HL-60 (cell line): ENCODE measurements around the gene SEL1L.

Experiments
- DNase-seq, 2 experiments: peaks; one replicate each; pipeline ENCODE4 v3.0.0-alpha.2; 2010 to 2020; ENCODE audit warnings: low read depth in 1 of 2, low spot score in 1 of 2
- H3K27ac ChIP-seq: fragments of 250-450 bp; sonication (Bioruptor Pico); replicated peaks from 2 replicates; pipeline ENCODE4 v1.5.1; 2020; ENCODE audit warnings: mild to moderate bottlenecking, moderate library complexity
- H3K27me3 ChIP-seq: fragments of 250-450 bp; sonication (Bioruptor Pico); 2 replicates; pipeline ENCODE4 v1.5.1; 2021; ENCODE audit warnings: mild to moderate bottlenecking, moderate library complexity; ENCODE audit not compliant: insufficient read depth, poor library complexity, severe bottlenecking
- H3K4me3 ChIP-seq: replicated peaks from 2 replicates; pipeline ENCODE4 v1.5.1; 2011; ENCODE audit warnings: mild to moderate bottlenecking, control low read depth, low read length; ENCODE audit not compliant: insufficient read depth
- CTCF ChIP-seq: IDR thresholded peaks from one replicate; pipeline ENCODE4 v1.5.1; 2011; ENCODE audit warnings: low read length, control low read depth, inconsistent platforms; ENCODE audit not compliant: insufficient read depth
- GABPA ChIP-seq: IDR thresholded peaks from 2 replicates; pipeline ENCODE4 v1.6.1; 2012; ENCODE audit warnings: low read depth
- POLR2AphosphoS5 ChIP-seq: IDR thresholded peaks from 2 replicates; pipeline ENCODE4 v1.6.1; 2012; ENCODE audit warnings: low read depth
- REST ChIP-seq: IDR thresholded peaks from 2 replicates; pipeline ENCODE4 v1.6.1; 2012; ENCODE audit warnings: low read depth; ENCODE audit not compliant: insufficient replicate concordance
- SPI1 ChIP-seq: IDR thresholded peaks from 2 replicates; pipeline ENCODE4 v1.6.1; 2012; ENCODE audit warnings: low read depth, mild to moderate bottlenecking, borderline replicate concordance

The SEL1L gene

GRCh38 chr14:81511111-81511904 is 22.3 kb downstream of the SEL1L start:
- Histone ChIP-seq H3K27me3 (no peaks in the 10 kb centered on the region), H3K27ac (peak overlapping the region; percentile 63), H3K4me3 (no peak overlapping the region)
- DNase-seq = peak; percentile 37 to 52
- no peak for TF ChIP-seq REST

GRCh38 chr14:81509838-81510452 is 23.7 kb downstream of the SEL1L start:
- no peak for TF ChIP-seq POLR2AphosphoS5
- no peak for TF ChIP-seq GABPA
- TF ChIP-seq SPI1 = no peak
- no peak for TF ChIP-seq REST
- no peak for TF ChIP-seq CTCF
- no peak for DNase-seq
- Histone ChIP-seq H3K27ac (no peak overlapping the region), H3K4me3 (no peak overlapping the region), H3K27me3 (no peaks in the 10 kb centered on the region)

- H3K4me3 ChIP-seq = no peak overlapping the region
These were observed 24.3 kb downstream of the SEL1L start for GRCh38 chr14:81509321-81509720.

More at GRCh38 chr14:81509321-81509720, 24.3 kb downstream of the SEL1L start:
- Histone ChIP-seq H3K27ac (no peak overlapping the region), H3K27me3 (no peaks in the 10 kb centered on the region)
- no peak for DNase-seq
- TF ChIP-seq CTCF (no peak), POLR2AphosphoS5 (no peak), GABPA (no peak), SPI1 (no peak), REST (no peak)
